Fibroblast of skin of back (primary cell): ENCODE data around the gene MAT1A. TPM values are rescaled to one million over a fixed set of nuclear protein-coding genes. Genes with fewer than 3 reads are reported as not detected.
"Not testable (repeated sequence)": the region's sequence is repeated elsewhere in the genome, so short reads cannot be mapped to it uniquely, and the experiment has no call there.

Experiments used
- DNase-seq: peaks from one replicate; pipeline ENCODE4 v3.0.0-alpha.2; 2013
- polyA plus RNA-seq, 2 experiments: library from polyadenylated mRNA; unstranded; fragments of 120-200 nt; gene quantifications; one replicate each; pipeline ENCODE4 v1.2.1, GENCODE V29; 2013; ENCODE audit not compliant: insufficient read length in 2 of 2

MAT1A gene
- not detected for polyA plus RNA-seq (2013, experiment 1 of 2; ENCODE audit: insufficient read length)
- polyA plus RNA-seq (2013, experiment 2 of 2; ENCODE audit: insufficient read length) = not detected

DNA sequence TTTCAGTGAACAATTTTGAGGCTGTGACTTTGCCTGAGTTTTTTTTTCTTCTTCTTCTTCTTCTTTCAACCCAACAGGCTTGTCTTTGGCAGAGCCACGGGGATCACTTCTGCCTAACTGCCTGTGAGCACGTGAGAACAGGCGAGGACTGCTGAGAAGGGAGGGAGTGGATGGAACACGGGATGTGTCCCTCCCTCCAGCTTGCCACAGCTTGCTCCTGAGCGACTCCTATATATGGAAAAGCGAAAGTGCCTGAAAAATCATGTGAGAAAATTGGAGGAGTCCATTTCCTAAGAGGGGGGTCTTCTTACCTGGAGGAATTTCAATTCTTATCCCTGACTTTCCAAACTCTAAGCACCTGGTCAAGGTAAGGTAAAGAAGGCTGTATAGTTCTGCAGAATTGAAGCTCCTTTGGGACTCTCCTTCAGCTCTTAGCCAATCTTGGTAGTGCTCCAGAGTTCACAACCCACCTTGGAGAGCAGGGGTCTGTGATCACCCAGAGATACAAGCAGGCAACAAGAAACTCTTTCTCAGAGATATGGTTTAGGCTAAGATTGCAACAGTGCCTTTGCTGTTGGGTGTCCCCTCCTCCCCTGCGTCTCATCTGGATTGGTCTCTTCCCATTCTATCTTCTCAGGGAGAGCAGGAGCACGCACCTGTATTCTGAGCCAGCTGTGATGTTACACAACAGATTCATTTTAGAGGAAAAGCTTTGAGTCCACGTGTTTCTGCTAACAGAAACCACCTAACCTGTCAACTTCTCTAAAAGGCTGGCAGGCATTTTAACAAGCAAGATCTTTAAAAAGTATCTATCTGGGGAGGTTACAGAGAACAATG is at the start of gene MAT1A:
TSS of gene MAT1A (minus strand) at position 208 of the 837 bp plus-strand sequence. CDS start 235 bp downstream, outside the sequence.
- peak; percentile 7 for DNase-seq

GRCh38 chr10:80333983-80334382 is 44.5 kb upstream of the MAT1A start:
- DNase-seq = no peak

DNA sequence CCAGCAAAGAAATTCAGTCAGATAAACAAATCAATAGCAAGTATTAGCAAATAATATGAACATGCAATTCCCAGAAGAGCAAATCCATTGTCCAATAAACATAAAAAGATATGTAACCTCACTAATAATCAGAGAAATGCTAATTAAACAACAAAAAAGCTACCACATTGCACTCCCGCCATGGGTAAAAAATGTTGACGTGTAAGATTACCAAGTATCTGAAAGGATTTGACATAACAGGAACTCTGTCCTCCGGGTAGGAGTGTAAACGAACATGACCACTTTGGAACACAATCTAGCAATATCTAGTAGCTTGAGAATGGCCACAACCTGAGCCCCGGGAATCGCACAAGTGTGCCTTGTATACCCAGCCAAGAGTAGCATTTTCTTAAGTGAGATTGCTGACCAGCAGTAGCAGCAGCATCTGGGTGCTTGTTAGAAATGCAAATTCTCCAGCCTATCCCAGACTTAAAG is 35.5 kb upstream of the MAT1A start:
- DNase-seq = no peak

DNA sequence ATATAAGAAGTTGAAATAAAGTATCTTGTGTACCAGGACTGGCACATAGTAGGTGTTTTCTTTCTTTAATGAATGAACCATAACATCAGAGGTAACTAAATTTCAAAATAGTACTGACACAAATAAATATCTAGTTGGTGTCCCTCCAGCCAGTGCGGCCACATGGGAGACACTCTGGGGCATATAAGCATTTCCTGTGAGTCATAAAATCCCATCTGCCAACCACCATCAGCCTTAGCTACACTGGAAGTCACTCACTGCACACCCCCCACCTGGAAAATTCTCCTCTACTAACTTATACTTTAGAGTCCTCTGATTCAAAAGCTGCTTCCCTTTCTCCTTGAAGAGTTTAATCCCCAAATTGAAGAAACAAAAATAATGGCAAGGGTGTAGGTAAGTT is 34.6 kb upstream of the MAT1A start:
- peak; percentile 80 for DNase-seq

- DNase-seq = no peak
These were observed 33.9 kb upstream of the MAT1A start for GRCh38 chr10:80323311-80323710.

GRCh38 chr10:80322711-80323110 is 33.3 kb upstream of the MAT1A start:
- DNase-seq = no peak

GRCh38 chr10:80322158-80322557 is 32.7 kb upstream of the MAT1A start:
- DNase-seq = no peak

DNA sequence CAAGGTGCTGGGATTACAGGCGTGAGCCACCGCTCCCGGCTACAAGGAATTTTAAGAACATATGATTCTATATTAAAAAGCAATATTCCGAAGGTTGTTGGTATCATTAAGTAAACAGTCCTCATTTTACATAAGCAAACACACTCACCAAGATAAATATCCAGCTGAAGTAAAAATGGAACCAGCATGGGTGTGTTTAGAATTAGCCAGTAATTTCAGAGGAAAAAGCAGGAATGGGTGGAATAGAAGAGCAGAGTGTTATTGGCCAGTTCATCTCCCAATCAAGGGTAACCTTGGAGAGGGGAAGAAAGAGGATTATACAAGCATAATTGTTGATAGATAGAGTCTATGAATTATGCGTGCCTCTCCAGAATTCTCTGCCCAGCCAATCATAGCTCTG is 31.7 kb upstream of the MAT1A start:
- DNase-seq = no peak

DNA sequence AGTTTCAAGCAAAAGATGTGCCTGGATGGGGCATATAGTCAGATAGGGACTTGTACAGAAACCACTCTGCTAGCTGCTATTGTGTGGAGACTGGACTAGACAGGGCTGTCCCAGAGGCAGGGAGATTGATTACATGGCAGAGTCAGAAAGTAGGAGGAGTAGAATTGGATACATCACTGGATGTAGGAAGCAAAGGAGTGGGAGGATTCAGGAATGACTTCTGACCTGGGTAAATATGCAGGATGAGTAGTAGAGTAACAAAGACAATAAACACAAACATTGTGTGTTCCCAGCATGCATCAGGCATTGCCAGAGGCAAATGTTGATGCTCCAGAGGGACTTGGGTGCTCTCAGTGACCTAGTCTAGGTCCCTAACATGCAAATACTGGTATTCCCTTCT is 30.9 kb upstream of the MAT1A start:
- no peak for DNase-seq

- no peak for DNase-seq
These were observed 30.4 kb upstream of the MAT1A start for GRCh38 chr10:80319725-80320290.

DNA sequence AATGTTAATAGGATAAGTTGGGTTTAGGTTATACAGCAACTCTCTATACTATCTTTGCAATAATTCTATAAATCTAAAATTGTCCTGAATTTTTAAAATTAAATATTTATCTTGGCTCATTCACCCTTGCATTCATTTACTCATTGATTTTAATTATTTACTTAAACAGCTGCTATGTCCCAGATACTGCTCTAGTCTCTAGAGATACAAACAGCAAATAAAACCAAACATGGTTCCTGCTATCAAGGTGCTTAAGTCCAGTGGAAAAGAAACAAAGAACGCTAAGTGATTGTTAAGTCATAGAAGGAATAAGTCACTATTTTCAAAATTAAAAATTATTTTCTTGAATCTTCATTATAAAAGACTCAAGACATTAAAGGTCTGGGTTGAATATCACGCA is 29.9 kb upstream of the MAT1A start:
- no peak for DNase-seq

- DNase-seq = no peak
These were observed 29.3 kb upstream of the MAT1A start for GRCh38 chr10:80318742-80319141.

- DNase-seq = no peak
These were observed 25.9 kb upstream of the MAT1A start for GRCh38 chr10:80315391-80315790.

DNA sequence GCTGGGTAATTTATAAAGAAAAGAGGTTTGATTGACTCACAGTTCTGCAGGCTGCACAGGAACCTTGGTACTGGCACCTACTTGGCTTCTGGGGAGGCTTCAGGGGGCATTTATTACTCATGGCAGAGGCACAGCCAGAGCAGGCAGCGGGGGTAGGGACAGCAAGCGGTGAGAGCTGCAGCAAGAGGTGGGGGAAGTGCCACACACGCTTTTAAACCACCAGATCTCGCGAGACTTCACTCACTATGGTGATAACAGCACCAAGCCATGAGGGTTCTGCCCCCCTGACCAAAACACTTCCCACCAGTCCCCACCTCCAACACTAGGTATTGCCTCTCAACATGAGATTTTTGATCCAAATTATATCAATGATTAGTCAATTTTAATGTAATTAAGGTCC is 24.1 kb upstream of the MAT1A start:
- DNase-seq = no peak

GRCh38 chr10:80305989-80306388 is 16.5 kb upstream of the MAT1A start:
- not testable (repeated sequence) for DNase-seq

DNA sequence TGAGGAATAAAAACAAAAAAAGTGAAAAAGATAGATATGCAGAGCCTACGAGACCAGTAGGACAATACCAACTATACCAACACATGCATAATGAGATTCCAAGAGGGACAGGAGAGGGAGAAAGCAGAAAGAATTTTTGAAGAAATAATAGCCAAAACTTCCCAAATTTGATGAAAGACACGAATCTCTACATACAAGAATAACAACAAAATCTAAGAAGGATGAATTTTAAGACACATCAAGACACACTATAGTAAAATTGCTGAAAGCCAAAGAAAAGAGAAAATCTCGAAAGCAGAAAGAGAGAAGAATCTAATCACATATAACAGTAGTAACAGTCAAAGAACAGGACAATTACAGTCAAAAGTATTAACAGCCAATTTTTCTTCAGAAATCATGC is 7.5 kb upstream of the MAT1A start:
- no peak for DNase-seq

- DNase-seq = no peak
These were observed 3.3 kb upstream of the MAT1A start for GRCh38 chr10:80292607-80293239.

DNA sequence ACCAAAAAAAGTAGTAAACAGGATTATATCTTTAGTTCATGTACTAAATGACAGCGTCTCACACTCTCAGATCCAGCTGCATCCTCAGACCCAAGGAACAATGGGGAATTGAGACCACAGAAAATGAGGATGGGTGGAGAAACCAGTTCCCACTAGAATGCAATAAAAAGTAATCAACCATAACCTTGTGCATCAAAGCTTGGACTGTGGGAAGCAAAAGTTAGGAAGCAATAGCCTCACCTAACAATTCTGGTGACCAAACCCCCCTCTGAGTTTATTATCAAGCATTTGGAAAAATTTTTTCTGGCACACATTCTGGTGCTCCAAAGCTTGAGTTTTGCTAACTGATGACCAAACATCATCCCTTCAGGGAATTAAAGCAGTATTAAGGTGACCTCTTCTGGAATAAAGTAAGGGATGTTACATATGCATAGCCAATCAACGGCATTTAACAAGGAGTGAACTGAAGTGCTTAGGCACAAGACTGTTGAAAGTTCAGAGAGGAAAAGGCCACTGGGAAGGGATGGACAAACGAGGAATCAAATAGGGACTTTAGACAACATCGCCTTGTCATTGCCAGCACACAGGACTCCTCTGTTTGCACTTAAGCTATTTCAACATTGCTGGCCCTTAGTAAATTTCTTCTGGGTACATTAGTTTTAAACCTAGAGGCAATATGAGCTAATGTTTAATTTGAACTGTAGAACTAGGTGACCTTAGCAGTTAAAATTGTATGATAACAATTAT is 1.2 kb upstream of the MAT1A start:
- DNase-seq = no peak

DNA sequence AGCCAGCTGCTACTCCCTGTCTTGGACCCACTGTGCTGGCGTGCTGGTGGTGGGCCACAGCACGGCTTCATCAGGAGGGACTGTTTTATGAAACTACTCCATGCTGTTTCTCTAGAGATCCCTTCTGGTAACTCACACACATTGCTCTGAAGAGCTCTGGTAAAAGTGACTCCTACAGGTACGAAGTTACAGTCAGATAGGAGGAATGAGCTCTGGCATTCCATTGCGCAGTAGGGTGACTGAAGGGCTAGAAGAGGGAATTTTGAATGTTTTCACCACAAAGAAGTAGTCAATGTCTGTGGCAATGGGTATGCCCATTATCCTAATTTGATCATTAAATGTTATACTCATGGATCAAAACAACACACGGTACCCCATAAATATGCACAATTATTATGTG is 609 bp downstream of the MAT1A start:
- DNase-seq = no peak

DNA sequence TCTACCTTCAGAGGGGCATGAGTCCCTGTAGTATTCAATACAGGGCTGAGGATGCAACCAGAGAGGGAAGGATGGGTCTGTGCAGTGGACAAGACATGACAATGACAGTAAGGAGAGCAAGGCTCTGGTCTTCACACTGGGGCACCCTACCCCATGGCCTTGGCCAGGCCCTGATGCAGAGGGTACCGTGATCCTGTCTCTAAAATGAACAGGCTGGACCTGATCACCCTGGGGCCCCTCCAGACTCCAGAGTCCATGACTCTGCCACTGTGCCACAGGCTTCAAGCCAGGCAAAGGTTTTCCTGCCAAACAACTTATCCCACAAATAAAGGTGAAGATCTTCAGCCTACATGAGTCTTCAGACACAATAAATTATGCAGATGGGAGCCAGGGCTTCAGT is 4.9 kb downstream of the MAT1A start:
- DNase-seq = no peak

DNA sequence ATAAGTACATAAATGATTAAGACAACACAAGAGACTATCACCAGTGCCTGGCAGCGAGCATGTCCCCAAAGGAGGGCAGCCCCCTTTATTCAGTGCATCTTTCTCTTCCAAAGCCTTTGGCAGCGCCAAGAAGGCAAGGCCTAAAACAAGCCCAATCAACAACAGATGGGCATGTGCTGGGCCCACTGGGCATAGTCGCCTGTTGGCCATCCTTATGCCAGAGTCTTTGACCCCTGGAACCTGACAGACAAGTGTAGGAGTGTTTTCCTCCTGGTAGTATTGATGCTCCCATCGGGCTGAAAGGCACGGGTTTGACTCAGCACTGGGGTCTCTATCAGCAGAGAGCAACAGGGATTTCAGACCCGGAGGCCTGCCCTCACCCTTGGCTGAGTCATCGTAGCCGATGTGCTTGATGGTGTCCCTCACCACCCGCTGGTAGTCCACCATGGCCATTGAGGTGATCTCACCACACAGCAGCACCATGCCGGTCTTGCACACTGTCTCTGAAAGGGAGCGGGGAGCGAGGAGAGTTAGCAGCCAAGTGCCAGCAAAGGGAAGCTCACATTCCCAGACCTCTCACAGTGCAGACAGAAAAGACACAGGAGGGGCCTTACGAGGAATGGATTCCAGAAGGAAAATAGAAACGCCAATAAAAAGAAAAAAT is 5.8 kb downstream of the MAT1A start:
- no peak for DNase-seq

- no peak for DNase-seq
These were observed 6.3 kb downstream of the MAT1A start for GRCh38 chr10:80283119-80283518.
